T-helper 2 cell (primary cell): ENCODE data around the gene CCDC170.

Experiments
- DNase-seq, 5 experiments: peaks; one replicate each; pipeline versions ENCODE4 v3.0.0 to v3.0.0-alpha.2; 2012 to 2022

CCDC170 gene

DNA sequence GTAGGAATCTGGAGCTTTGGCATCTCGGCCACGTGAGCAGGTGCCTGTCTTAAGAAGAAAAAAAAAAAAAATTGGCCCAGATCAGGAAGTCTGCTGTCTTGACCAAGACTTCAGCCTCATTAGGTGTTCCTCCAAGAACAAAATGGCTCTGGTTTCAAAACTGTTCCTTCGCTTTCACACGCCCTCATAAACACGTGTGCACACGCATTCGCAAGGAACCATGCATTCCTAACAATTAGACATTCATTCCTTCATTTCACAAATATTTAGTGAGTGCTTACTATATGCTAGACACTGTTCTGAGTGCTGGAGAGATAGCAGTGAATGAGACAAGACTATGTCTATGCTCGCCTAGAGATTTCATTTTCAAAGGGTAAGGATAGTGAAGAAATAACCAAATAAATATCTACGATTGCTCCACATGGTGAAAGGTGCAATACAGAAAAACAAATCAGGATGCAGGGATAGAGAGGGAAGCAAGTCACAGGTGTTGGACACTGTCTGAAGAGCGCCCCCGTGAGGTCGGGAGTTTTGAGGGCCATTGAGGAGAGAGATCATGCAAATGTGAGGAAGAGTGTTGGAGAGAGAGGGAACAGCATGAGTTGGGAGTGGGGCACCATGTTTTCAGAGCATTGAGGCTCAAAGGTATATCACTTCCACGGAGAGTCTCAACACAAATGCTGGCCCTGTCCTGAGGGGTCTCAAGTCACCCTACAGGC lies 53.3 kb downstream of the CCDC170 start:
- no peak for DNase-seq

DNA sequence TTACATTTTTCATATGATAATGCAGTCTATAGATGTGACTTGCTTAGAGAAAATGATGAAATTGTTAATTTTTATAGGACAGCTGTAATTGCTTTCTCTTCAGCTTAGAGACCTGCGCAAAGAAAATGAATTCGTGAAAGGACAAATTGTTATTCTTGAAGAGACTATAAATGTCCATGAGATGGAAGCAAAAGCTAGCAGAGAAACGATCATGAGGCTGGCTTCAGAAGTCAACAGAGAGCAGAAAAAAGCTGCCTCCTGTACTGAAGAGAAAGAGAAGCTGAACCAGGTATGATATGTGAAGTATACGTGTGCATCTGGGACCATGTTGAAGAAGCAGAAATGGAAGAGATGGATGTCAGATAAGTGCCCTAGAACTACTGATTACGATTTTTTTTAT lies 54.4 kb downstream of the CCDC170 start:
- DNase-seq, result no peak

DNA sequence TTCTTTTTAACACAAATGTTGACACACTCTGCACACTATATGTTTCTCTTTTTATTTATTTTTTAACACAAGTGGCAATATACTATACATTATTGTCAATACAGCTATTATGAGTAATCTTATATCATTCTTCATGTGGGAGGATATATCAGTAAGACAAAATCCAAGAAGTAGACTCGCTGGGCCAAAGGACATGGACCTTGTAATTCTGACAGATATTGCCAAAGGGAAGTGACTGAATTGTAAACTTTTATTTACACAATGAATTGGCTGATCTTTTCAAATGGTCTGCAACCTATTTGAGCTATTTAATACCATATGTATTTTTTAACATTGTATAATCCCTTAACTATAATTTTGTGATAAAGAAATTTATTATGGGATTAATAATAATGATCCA lies 56.0 kb downstream of the CCDC170 start:
- no peak for DNase-seq

DNA sequence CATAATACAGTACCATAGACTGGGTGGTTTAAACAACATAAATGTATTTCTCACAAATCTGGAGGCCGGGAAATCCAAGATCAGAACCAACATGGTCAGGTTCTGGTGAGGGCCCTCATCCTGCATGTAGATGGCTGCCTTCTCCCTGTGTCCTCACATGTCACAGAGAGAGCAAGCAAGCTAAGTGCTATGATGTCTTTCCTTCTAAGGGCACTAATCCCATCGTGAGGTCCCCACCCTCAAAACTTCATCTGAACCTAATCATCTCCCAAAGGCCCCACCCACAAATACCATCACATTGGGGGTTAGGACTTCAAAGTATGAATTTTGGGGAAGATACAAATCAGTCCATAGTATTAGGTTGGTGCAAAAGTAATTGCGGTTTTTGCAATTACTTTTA lies 56.8 kb downstream of the CCDC170 start:
- DNase-seq, result no peak

DNA sequence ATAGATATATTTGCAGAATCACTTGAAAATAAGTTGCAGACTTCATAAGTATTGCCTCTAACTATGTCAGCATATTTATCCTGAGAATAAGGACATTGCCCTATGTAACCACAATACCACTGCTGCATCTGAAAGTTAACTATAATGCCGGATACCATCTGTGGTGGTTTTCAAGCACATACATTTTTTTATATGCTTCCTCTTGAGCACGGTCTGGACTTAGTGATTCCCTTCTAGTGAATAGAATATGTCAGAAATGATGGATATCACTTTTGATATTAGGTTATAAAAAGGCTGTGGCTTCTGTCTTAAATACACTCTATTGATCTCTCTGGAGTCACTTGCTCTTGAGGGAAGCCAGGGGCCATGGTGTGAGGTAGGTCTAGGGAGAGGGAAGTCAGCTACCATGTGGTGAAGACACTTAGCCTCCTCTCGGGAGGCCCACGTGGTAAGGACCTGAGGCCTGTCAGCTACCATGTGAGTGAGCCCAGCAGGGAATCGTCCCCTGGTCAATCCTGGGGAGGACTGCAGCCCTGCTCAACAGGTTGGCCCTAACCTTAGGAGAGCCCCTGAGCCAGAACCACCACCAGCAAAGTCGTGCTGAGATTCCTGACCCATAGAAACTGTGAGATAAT lies 57.5 kb downstream of the CCDC170 start:
- peak in 1 of 5 experiments; percentile 74 for DNase-seq

DNA sequence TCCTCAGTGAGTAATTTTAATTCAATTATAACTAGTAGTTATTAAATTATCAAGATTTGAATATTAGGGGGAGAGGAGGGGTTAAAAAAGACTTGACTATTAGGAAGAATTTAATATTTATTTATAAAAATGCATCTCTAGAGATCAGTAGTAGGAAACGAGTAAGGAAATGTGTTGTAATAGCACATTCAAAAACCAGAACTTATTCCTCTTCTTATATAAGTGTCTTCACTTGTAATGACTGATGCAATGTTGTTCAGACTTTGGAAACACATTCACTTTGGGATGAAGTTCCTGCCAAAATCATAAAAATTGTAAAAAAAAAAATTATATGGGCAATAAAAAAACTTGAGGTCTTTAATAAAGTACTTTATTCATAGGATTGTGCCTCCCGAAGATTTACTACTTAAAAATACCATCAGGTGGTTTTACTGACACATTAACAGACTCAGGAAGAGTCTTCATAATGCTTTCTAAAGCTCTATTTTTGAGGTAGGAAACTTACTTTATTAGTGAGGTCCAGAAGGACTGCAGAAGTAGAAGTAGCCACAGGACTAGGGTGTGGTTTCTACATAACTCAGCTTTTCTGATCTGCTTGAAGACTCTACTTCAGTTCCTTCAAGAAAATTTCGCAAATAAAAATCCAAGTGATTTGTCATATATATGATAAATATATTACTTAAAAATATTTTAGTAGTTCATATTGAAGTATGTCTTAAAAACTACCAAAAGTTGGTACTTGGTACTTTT lies 59.8 kb downstream of the CCDC170 start:
- DNase-seq, result no peak

DNA sequence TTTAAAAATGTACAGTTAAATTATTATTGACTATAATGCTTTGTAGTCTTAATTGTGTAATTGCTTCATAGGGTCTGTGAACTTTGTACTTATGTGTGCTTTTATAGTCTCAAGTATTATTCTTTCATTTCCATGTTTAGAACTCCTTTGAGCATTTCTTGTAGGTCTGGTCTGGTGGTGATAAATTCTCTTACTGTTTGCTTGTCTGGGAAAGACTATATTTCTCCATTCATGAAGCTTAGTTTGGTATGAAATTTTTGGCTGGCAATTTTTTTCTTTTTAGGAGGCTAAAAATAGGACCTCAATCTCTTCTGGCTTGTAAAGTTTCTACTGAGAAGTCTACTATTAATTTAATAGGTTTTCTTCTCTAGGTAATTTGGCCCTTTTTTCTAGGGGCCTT lies 67.4 kb downstream of the CCDC170 start:
- DNase-seq, result no peak

DNA sequence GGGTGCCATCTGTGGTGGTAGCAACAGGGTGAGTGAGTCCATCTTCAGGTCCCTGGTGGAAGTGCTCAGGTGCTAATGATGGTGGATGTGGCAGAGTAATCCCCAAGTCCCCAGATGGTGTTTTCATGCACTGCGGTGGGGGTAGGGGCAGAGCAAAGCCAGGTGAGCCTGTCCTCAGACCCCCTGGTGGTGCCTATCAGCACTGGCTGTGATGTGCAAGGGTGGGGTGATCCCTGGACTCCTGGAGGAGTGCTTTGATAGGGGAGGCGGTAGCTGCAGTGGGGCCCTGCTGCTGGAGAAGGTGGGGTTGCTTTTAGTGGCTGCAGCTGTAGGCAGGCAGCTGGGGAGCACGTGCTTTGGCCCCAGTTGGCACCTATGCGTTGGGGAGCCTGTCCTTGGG lies 70.8 kb downstream of the CCDC170 start:
- no peak for DNase-seq

DNA sequence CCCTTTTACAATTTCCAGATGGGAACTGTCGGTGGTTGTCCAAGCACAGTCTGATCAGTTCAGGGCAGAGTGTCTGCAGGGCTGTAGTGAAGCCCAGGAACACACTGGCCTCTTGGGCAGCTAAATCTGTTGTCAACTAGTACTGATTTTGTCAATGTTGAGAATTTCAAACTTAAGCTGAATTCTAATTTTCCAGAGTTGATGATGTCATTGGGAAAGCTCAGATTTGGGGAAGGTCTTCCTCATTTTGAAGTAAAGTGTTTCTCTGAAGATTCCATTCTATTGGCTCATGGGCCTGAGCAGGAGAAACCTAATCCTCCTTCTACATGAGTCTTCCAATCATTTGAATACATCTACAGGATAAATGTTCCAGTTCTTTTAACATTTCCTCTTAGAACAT lies 72.1 kb downstream of the CCDC170 start:
- no peak for DNase-seq

DNA sequence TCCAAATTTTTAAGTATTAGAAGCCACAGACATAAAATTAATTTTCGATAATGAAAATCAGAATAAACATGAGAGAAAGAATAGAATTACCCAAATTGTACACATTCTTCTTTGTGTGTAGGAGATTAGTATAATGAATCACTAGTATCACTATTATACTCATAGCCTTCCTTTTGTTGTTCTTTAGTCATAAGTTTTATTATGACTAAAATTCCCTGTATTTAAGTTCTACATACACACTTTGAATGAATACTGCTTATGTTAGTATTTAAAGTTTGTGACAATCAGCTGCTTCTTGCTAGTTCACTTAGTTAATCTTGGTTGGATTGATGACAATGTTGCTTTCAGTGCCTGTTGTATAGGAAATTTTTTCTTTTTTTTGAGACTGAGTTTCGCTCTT lies 72.7 kb downstream of the CCDC170 start:
- DNase-seq, result no peak

DNA sequence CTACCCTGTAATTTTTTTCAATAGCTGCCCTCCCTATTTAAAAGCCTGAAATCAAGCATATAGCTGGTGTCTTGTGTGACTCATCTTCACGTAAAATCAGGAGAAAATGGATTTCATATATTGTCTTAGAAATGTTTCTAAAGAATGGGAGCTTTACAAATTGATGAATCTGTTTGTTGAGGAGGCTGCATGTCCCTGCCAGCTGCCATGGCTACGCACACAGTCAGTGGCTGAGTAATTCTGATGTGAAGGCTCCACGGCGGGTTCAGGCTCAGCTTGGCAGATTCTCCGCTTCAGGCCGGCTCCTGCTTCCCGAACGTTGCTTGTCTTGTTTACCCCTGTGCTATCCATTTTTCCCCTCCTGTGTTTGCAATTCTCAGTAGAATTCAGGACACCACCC lies 82.8 kb downstream of the CCDC170 start:
- no peak for DNase-seq

DNA sequence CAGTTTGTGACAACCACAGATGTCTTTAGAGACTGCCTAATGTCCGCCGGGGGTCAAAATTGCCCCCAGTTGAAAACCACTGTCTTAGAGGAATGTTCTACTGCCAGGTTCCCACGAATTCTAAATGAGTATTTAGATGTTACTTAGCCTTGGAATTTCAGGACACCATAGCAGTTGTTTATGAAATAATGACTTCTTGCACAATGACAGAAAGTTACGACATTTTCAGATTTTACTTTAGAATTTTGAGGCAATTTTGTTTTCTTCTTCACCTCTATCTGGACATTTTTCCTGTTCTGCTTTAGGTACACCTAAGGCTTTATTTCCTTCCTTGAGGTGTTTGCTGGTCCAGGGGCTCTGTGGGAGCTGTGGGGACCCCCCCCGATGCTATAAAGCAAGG lies 83.4 kb downstream of the CCDC170 start:
- no peak for DNase-seq

DNA sequence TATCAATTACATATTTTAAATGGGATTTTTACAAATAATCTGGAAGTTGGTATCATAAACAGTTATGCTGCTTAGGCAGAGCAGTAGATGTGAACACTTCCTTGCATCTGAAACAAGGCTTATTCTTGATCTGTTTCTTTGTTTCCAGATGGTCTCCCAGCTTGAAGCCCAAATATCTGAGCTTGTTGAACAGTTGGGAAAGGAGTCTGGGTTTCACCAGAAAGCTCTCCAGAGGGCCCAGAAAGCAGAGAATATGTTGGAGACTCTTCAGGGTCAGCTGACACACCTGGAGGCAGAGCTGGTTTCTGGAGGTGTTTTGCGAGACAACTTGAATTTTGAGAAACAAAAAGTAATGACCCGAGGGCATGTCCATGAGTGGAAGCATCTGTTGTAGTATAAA lies 91.9 kb downstream of the CCDC170 start:
- no peak for DNase-seq

DNA sequence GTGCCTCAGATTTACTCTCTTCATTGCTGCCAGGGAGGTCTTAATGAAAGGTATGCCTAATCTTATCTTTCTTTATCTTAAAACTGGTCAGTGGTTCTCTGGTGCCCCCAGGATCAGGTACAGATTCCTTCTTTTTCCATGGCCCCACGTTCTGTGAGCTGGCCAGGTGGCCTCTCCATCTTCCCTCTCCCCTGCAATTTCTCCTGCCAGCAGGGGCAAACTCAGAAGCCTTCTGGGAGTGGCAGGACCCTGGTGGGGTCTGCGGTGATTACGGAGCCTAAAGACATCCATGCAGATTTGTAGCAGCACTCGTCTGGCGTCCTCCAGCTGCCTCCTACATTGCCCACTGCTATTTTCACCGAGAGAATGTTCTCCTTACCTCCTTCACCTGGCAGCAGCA lies 95.8 kb downstream of the CCDC170 start:
- no peak for DNase-seq

DNA sequence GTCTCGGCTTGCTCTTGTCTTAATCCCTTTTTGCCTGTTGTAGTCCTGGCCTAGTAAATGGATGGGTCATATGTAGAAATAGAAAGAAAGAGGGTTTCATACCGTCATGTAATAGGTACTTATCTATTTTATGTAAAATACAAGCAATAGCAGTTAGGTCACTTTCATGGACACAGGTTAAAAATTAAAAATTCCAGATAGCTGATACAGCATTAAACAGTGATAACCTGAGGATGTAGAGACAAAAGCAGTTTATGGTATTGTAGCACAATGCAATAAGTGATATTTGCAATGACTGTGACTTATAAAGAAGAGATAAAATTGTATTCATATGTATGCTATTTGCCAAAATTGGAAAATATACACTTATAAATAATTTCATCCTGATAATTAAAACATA lies 96.9 kb downstream of the CCDC170 start:
- no peak for DNase-seq

DNA sequence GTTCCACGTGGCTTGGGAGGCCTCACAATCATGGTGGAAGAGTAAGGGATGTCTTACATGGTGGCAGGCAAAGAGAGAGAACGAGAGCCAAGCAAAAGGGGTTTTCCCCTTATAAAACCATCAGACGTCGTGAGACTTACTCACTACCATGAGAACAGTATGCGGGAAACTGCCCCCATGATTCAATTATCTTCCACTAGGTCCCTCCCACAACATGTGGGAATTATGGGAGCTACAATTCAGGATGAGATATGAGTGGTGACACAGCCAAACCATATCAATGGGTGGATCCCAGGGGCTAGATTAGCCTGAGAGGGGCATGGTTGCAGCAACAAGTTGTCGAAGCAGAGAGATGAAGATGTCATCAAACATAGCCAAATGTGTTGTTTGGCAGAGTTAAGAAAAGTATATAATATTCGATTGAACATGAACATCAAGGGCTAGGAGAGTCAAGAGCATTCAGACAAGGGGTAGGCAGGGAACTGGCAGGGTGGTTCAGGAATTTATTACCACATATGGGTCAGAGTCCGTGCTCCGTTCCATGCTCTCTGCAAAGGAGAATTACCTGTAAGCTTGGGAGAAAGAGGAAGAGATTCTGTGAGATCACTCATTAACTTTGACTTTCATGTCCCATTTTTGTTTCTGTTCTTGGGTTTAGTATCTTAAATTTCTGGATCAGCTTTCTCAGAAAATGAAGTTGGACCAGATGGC lies 98.8 kb downstream of the CCDC170 start:
- no peak for DNase-seq

DNA sequence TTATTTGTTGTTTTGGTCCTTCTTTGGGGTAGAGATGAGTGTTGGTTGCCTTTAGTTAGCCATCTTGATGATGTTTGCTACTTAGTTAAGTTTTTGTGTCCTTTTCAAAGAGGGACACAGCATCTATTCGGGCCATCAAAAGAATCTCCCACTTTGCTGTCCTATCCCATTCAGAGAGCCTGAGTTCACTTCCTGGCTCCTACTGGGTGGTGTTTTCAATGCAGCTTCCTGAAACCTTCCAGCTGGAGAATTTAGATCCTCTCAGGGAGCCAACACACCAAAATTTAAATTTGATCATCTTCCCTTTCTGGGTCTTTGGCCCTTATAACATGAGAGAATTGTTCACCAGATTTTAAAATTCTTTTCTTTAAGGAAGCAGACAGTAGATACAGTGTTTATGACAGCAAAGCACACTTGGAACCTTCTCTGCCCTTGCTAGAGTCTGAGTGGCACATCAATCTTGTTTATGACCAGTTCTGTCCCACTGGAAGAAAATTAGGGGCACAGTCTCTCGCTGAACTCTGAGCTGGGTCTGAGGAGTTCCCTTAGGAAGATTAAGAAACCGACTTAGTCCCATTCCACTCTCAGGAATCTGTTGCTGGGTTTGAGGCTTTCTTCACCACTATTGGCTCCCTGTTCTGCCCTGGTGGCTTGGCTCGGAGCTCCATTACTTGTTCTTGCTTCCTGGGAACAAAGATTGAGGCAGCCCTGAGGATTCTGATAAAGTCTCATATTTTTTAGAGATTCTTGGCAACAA lies 115.5 kb downstream of the CCDC170 start:
- DNase-seq, result no peak

DNA sequence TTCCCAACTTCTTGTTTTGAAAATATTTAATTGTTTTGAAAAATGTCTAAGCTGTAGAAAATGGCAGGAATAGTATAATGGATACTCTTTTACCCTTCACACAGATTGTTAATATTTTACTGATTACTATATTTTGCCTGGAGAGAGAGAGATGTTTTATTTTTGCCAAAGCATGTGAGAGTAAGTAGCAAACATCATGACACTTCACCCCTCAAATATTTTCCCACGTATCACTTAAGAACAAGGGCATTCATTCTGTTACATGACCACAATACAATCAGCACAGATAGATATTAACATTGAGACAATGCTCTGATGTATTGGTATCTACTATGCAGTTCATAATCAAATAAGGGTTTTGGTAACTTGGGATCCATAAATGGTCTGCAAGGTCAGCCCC lies 116.5 kb downstream of the CCDC170 start:
- DNase-seq, result no peak

DNA sequence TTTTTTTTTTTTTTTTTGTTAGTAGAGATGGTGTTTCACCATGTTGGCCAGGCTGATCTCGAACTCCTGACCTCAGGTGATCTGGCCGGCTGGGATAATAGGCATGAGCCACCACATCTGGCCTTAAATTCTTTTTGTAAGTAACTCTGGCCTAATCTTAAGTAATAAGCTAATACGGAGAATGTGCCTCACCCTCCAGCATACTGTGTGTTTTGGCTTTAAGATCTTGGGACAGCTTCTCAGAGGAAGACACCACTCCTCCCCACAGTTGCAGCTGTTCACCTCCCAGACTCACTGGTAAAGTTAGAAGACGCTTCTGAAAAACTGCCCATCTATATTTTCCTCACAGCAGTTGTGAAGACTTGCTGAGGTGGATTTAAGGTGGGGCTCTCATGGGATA lies 120.8 kb downstream of the CCDC170 start:
- no peak for DNase-seq

DNA sequence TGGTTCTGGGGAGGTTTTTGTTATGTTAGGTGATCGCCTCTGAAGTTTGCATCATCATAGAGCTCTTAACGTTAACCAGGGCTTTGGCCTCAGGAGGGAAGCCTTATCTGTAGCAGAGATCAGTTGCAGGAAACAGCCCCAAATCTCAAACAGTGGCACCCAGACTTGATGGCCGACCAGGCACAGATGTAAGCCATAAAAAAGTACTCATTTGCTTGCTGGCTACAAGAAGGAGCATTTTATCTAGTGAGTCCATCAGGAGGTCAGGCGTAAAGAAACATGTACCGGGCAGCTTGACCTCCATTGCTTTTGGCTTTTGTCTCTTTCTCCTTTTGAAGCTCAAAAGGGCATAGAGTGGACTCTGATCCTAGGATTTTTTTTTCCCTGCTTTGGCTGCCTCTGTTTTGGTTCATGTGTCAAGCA lies 122.3 kb downstream of the CCDC170 start:
- peak in 1 of 5 experiments; percentile 3 for DNase-seq

DNA sequence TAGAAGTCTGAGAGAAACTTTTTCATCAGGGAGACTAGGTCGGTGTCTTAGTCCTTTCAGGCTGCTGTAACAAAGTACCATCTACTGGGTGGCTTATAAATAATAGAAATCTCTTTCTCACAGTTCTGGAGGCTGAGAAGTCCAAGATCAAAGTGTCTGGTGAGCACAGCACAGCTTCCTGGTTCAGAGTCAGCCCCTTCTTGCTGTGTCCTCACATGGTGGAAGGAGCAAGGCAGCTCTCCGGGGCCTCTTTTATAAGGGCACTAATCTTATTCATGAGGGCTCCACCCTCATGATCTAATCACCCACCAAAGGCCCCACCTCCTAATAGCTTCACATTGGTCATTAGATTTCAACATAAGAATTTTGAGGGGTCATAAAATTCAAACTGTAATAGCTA lies 122.8 kb downstream of the CCDC170 start:
- DNase-seq, result no peak

DNA sequence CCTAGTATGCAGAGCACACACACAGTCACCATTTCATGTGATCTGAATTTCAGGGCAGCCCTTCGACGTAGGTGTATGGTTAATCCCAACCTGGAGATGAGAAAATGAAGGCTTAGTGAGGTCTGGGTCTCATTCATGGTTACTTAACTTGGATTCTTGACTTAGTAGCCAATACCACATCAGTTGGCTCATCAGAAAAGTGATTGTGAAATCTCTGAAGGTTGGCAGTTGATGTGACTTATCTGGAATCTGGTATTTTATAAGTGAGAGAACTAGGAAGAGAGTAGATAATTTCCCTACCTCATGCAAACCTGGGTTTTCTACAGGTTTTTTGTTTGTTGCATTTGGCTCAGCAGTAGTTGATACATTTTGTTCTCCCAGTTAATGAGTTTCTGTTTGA lies 123.7 kb downstream of the CCDC170 start:
- DNase-seq, result no peak

DNA sequence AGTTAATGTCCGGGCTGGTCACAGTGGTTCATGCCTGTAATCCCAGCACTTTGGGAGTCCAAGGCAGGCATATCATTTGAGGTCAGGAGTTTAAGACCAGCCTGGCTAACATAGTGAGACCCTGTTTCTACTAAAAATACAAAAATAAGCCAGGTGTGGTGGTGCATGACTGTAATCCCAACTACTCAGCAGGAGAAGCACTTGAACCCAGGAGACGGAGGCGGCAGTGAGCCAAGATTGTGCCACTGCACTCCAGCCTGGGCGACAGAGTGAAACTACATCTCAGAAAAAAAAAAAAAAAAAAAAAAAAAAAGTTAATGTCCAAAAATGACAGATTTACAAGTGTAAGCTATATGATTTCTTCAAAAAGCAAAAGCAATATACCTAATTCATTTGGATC lies 124.9 kb downstream of the CCDC170 start:
- DNase-seq, result no peak
